ENCODE results near the gene KRTAP5-1. TPM values are rescaled to one million over a fixed set of nuclear protein-coding genes. Genes with fewer than 3 reads are reported as not detected.
"Not testable (repeated sequence)": the region's sequence is repeated elsewhere in the genome, so short reads cannot be mapped to it uniquely, and the experiment has no call there.

The KRTAP5-1 gene
- polyA plus RNA-seq, 3 donors, result not detected

- H3K9me3 Mint-ChIP-seq; H3K4me3 ChIP-seq (replicated peaks in 1 of 3; ENCODE audit: low read depth in 2 of 3, low read length in 3 of 3); H3K4me1 ChIP-seq (ENCODE audit: control insufficient read depth in 1 of 2, insufficient read depth in 2 of 2, low read length in 2 of 2); H3K9me3 ChIP-seq (replicated peaks in 1 of 2; ENCODE audit: control insufficient read depth in 1 of 2, insufficient read depth in 1 of 2, low read length in 2 of 2); intact Hi-C loops (cut with micrococcal nuclease); H4K20me1 ChIP-seq (ENCODE audit: insufficient read depth, low read length); H3K9ac ChIP-seq (ENCODE audit: insufficient read depth, low read length, poor library complexity, severe bottlenecking); H3K27ac ChIP-seq (ENCODE audit: low read depth in 1 of 2, low read length in 2 of 2); H3K79me2 ChIP-seq (ENCODE audit: insufficient read depth, low read length); H3K4me1 Mint-ChIP-seq; H3K4me2 ChIP-seq (replicated peaks; ENCODE audit: extremely low read depth, low read length, poor library complexity, severe bottlenecking); H3K36me3 ChIP-seq (replicated peaks in 1 of 2; ENCODE audit: control insufficient read depth in 1 of 2, insufficient read depth in 2 of 2, low read length in 2 of 2); H2AFZ ChIP-seq (ENCODE audit: insufficient read depth, low read depth, low read length, poor library complexity, severe bottlenecking); DNase-seq; H3K36me3 Mint-ChIP-seq: not testable (repeated sequence)
- Mint-ChIP-seq H3K27me3 (ENCODE audit: low read depth in 3 of 3) (peaks cover 62 to 80% (median 73%) of the 10 kb centered on the region in 3 donors), H3K27ac (peak overlapping the region in 1 of 7 donors; percentile 43), H3K4me3 (peak overlapping the region in 1 of 2 donors; percentile 52)
- 87% methylated on average over 5 of the region's 11 CpGs for WGBS (ENCODE audit: insufficient coverage)
- peak; percentile 10 for TF ChIP-seq CTCF (IDR thresholded peaks at IDR 0.05)
- H3K27me3 ChIP-seq (ENCODE audit: control insufficient read depth in 2 of 2, insufficient read depth in 2 of 2, low read length in 2 of 2), result peaks cover 5 to 33% of the 10 kb centered on the region in 2 donors
Observed at GRCh38 chr11:1595994-1596575, 11.0 kb upstream of the KRTAP5-1 start.

- intact Hi-C loops (cut with micrococcal nuclease), result no loop called here
- Mint-ChIP-seq H3K9me3 (peaks cover 14 to 32% (median 16%) of the 10 kb centered on the region in 7 donors), H3K4me3 (peak overlapping the region in 1 of 2 donors; percentile 50), H3K27ac (no peak overlapping the region), H3K27me3 (ENCODE audit: low read depth in 3 of 3) (peaks cover 46 to 63% (median 49%) of the 10 kb centered on the region in 3 donors), H3K4me1 (peaks cover 20% of the 10 kb centered on the region), H3K36me3 (peaks cover 0 to 3% of the 10 kb centered on the region in 2 donors)
- H3K27me3 ChIP-seq (ENCODE audit: control insufficient read depth in 2 of 2, insufficient read depth in 2 of 2, low read length in 2 of 2), result peaks cover 0 to 24% of the 10 kb centered on the region in 2 donors
- H3K9me3 ChIP-seq (replicated peaks in 1 of 2; ENCODE audit: control insufficient read depth in 1 of 2, insufficient read depth in 1 of 2, low read length in 2 of 2), result peaks cover 7 to 27% of the 10 kb centered on the region in 2 donors
- H3K36me3 ChIP-seq (replicated peaks in 1 of 2; ENCODE audit: control insufficient read depth in 1 of 2, insufficient read depth in 2 of 2, low read length in 2 of 2), result no peaks in the 10 kb centered on the region
- H3K4me1 ChIP-seq (ENCODE audit: control insufficient read depth in 1 of 2, insufficient read depth in 2 of 2, low read length in 2 of 2), result peaks cover 18 to 27% of the 10 kb centered on the region in 2 donors
- H2AFZ ChIP-seq (ENCODE audit: insufficient read depth, low read depth, low read length, poor library complexity, severe bottlenecking), result no peak overlapping the region
- no peak for TF ChIP-seq CTCF (IDR thresholded peaks at IDR 0.05)
- WGBS (ENCODE audit: insufficient coverage), result no CpG with 5 or more reads among the region's 9 CpGs
- DNase-seq, result no peak
- H3K4me3 ChIP-seq (replicated peaks in 1 of 3; ENCODE audit: low read depth in 2 of 3, low read length in 3 of 3), result no peak overlapping the region
- H3K79me2 ChIP-seq (ENCODE audit: insufficient read depth, low read length), result no peaks in the 10 kb centered on the region
- no peak overlapping the region for H3K27ac ChIP-seq (ENCODE audit: low read depth in 1 of 2, low read length in 2 of 2)
- H3K4me2 ChIP-seq (replicated peaks; ENCODE audit: extremely low read depth, low read length, poor library complexity, severe bottlenecking), result no peak overlapping the region
- H4K20me1 ChIP-seq (ENCODE audit: insufficient read depth, low read length), result no peaks in the 10 kb centered on the region
- no peak overlapping the region for H3K9ac ChIP-seq (ENCODE audit: insufficient read depth, low read length, poor library complexity, severe bottlenecking)
Observed at GRCh38 chr11:1592628-1593027, 7.5 kb upstream of the KRTAP5-1 start.

Data from CD14-positive monocyte (primary cell).